A549 treated with dexamethasone at 1 μM for 4 hours (cell line): ENCODE data around the gene UGT3A2. TPM values are rescaled to one million over a fixed set of nuclear protein-coding genes. Genes with fewer than 3 reads are reported as not detected.

ENCODE experiments used
- total RNA-seq: library from RNA; stranded (reverse); fragments of 200-300 nt; extraction: Qiagen RNA extraction; gene quantifications from 5 replicates; pipeline ENCODE4 v1.2.3, GENCODE V29; 2022

Gene UGT3A2
- total RNA-seq: not detected in 5 replicates

GRCh38 chr5:36066540-36067210 is at the start of gene UGT3A2:
TSS of gene UGT3A2 (minus strand) at chr5:36066882. CDS start at chr5:36066789, 93 bp downstream.

GRCh38 chr5:35990941-35991611 is 75.6 kb downstream of the UGT3A2 start, which contains the start of gene UGT3A1:
TSS of gene UGT3A1 (minus strand) at chr5:35991390. CDS start at chr5:35991240, 150 bp downstream.

Other genes with a start within 250 kb of the UGT3A2 start
- gene IL7R, start 210.0 kb downstream of the UGT3A2 start, total RNA-seq: 0.19 to 0.87 TPM (median 0.45 TPM) in 5 replicates
- gene CAPSL, start 128.3 kb downstream of the UGT3A2 start, total RNA-seq: not detected in 5 replicates
- gene UGT3A1, start 75.5 kb downstream of the UGT3A2 start, total RNA-seq: not detected in 5 replicates
- gene LMBRD2, start 85.0 kb upstream of the UGT3A2 start, total RNA-seq: 1.0 to 1.9 TPM (median 1.5 TPM) in 5 replicates
- gene SKP2, start 85.2 kb upstream of the UGT3A2 start, total RNA-seq: 14.5 to 23.4 TPM (median 21.9 TPM) in 5 replicates
- gene NADK2, start 175.0 kb upstream of the UGT3A2 start, total RNA-seq: 10.1 to 14.5 TPM (median 11.9 TPM) in 5 replicates
- gene RANBP3L, start 235.0 kb upstream of the UGT3A2 start, total RNA-seq: not detected in 5 replicates